Gastrocnemius medialis (tissue), 4 donors: ENCODE results near the gene FAM24A. TPM values are rescaled to one million over a fixed set of nuclear protein-coding genes. Genes with fewer than 3 reads are reported as not detected.

Source experiments
- ATAC-seq, 2 donors: fragments of 150-250 bp; one replicate each; pipeline ENCODE4 v1.9.1; 2016
- DNase-seq, 2 donors: peaks; one replicate each; pipeline ENCODE4 v3.0.0-alpha.2; 2019
- H3K27ac ChIP-seq, 4 donors: fragments of 200-600 bp; sonication (generic); 1 replicate in 1 of 4; 2 replicates in 3 of 4; pipeline ENCODE4 v1.5.1; 2016 to 2018; ENCODE audit warnings: mild to moderate bottlenecking in 2 of 4, moderate library complexity in 1 of 4
- H3K27me3 ChIP-seq, 3 donors: fragments of 200-600 bp; sonication (generic) in 2 of 3; 1 replicate in 1 of 3; 2 replicates in 2 of 3; pipeline versions ENCODE4 v1.5.1 to v1.6.0; 2016 to 2019; ENCODE audit warnings: mild to moderate bottlenecking in 1 of 3, moderate library complexity in 1 of 3
- H3K36me3 ChIP-seq, 2 donors: fragments of 200-600 bp; sonication (generic) in 1 of 2; one replicate each; pipeline ENCODE4 v1.5.1; 2017 to 2018
- H3K4me1 ChIP-seq, 2 donors: fragments of 200-600 bp; sonication (generic) in 1 of 2; one replicate each; pipeline ENCODE4 v1.5.1; 2016 to 2017; ENCODE audit warnings: mild to moderate bottlenecking in 2 of 2
- H3K4me3 ChIP-seq, 4 donors: fragments of 200-600 bp; sonication (generic) in 3 of 4; 1 replicate in 1 of 4; 2 replicates in 3 of 4; pipeline ENCODE4 v1.5.1; 2016 to 2019; ENCODE audit warnings: mild to moderate bottlenecking in 2 of 4
- H3K9me3 ChIP-seq, 3 donors: fragments of 200-600 bp; sonication (generic) in 2 of 3; 1 replicate in 1 of 3; 2 replicates in 2 of 3; pipeline ENCODE4 v1.5.1; 2016 to 2019
- POLR2A ChIP-seq, 2 donors: fragments of 450-650 bp; IDR thresholded peaks; one replicate each; pipeline ENCODE4 v1.6.1; 2017; ENCODE audit warnings: antibody characterized with exemption in 2 of 2, mild to moderate bottlenecking in 2 of 2, moderate library complexity in 2 of 2
- in situ Hi-C, 4 donors: fragments of 200-750 bp; cut with MboI; loops; one replicate each; pipeline versions ENCODE4 v1.15.0 to v1.8.0; 2017; ENCODE audit warnings: low sequenced_read_pairs in 4 of 4
- intact Hi-C: fragments of 100-400 bp; cut with DNase I; formaldehyde crosslinking; loops from one replicate; pipeline ENCODE4 v1.15.1; 2023; ENCODE audit warnings: low total_unique reads
- total RNA-seq, 4 donors: library from RNA; depleted of rRNA; stranded (reverse); fragments of >200 nt; gene quantifications; one replicate each; pipeline versions ENCODE4 v1.1.0 to v1.2.3, GENCODE V29; 2016
- TF ChIP-seq, protein P1 (sequence below), 5 experiments: fragments of 450-650 bp in 3 of 5; fragments of 200-600 bp in 2 of 5; sonication (generic) in 2 of 5; IDR thresholded peaks in 4 of 5; conservative IDR thresholded peaks in 1 of 5; 1 replicate in 4 of 5; 2 replicates in 1 of 5; pipeline ENCODE4 v1.5.1; 2016 to 2019; ENCODE audit warnings: antibody characterized with exemption in 5 of 5, mild to moderate bottlenecking in 3 of 5, moderate library complexity in 3 of 5

Gene FAM24A
- total RNA-seq, 4 donors from 2014 or later = not detected

DNA sequence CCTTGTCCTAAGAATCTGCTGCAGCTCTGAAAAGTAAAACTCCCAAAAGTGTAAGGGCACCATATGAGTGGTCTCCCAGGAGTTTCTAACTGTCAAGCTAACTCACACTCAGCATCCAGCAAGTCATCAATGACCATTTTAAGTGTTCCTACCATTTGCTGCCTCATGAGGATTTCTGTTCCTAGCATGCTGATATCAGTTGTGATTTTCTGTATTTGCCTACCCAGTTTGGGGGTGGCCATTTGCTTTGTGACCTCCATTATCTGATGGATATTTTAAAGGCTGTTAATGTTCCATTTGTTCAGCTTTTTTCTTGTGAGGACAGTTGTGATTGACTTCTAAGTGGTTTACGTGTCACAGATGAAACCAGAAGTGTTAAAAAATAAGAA, 33.9 kb upstream of the FAM24A start:
- intact Hi-C loops (no loop called here), in situ Hi-C loops (no loop called here)
- Histone ChIP-seq H3K9me3 (no peaks in the 10 kb centered on the region), H3K27ac (no peak overlapping the region), H3K36me3 (no peaks in the 10 kb centered on the region), H3K27me3 (peaks cover 0 to 5% (median 0%) of the 10 kb centered on the region in 3 donors), H3K4me3 (no peak overlapping the region), H3K4me1 (no peaks in the 10 kb centered on the region)
- TF ChIP-seq, protein P1, sequence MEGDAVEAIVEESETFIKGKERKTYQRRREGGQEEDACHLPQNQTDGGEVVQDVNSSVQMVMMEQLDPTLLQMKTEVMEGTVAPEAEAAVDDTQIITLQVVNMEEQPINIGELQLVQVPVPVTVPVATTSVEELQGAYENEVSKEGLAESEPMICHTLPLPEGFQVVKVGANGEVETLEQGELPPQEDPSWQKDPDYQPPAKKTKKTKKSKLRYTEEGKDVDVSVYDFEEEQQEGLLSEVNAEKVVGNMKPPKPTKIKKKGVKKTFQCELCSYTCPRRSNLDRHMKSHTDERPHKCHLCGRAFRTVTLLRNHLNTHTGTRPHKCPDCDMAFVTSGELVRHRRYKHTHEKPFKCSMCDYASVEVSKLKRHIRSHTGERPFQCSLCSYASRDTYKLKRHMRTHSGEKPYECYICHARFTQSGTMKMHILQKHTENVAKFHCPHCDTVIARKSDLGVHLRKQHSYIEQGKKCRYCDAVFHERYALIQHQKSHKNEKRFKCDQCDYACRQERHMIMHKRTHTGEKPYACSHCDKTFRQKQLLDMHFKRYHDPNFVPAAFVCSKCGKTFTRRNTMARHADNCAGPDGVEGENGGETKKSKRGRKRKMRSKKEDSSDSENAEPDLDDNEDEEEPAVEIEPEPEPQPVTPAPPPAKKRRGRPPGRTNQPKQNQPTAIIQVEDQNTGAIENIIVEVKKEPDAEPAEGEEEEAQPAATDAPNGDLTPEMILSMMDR (IDR thresholded peaks at IDR 0.05 in 4 of 5, conservative IDR thresholded peaks at IDR 0.05 in 1 of 5) = no peak
- ATAC-seq = no peak
- DNase-seq = no peak

GRCh38 chr10:122877264-122877663, 33.1 kb upstream of the FAM24A start:
- intact Hi-C loops = no loop called here
- Histone ChIP-seq H3K27ac (no peak overlapping the region), H3K9me3 (no peaks in the 10 kb centered on the region), H3K36me3 (no peaks in the 10 kb centered on the region), H3K4me1 (no peaks in the 10 kb centered on the region), H3K27me3 (peaks cover 0 to 5% (median 5%) of the 10 kb centered on the region in 3 donors), H3K4me3 (no peak overlapping the region)
- no peak for TF ChIP-seq POLR2A (IDR thresholded peaks at IDR 0.05)
- TF ChIP-seq, protein P1 (IDR thresholded peaks at IDR 0.05 in 4 of 5, conservative IDR thresholded peaks at IDR 0.05 in 1 of 5) = no peak
- in situ Hi-C loops = no loop called here
- DNase-seq (no peak), ATAC-seq (no peak)

DNA sequence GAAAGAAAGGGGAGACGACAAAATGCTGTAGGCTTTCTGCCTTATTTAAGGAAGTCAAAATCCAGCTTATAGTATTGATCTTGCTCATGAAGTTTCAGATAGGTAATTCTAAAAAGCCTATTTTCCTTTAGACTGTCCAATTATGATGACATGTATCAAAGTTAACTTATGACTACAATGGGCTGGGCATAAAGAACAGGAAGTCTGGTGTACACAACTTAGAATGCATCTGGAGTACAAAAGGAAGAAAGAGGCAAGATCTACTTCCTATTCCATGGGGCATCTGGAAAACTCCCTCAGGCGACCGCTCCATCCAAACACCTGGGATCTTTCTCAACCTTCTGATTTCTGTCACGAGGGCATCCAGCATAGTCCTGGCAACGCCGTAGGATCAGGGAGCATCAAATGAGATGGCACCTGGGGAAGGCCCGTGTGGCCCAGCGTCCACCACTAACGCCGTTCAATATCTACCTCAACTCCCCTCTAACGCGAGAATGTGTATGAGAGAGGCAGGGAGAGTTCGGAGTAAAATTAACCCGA, 31.5 kb upstream of the FAM24A start:
- no peaks in the 10 kb centered on the region for H3K36me3 ChIP-seq
- H3K4me3 ChIP-seq = peak overlapping the region; percentile 52 to 64 (median 62)
- H3K27ac ChIP-seq = peak overlapping the region in 2 of 4 donors; percentile 15 to 38
- no peak for DNase-seq
- intact Hi-C loops = no loop called here
- in situ Hi-C loops = no loop called here
- peaks cover 0 to 5% (median 5%) of the 10 kb centered on the region in 3 donors for H3K27me3 ChIP-seq
- ATAC-seq = no peak
- no peaks in the 10 kb centered on the region for H3K4me1 ChIP-seq
- TF ChIP-seq, protein P1 (IDR thresholded peaks at IDR 0.05 in 4 of 5, conservative IDR thresholded peaks at IDR 0.05 in 1 of 5) = no peak
- TF ChIP-seq POLR2A (IDR thresholded peaks at IDR 0.05) = no peak
- no peaks in the 10 kb centered on the region for H3K9me3 ChIP-seq

- peak; percentile 78 to 82 for DNase-seq
Observed at GRCh38 chr10:122879339-122880273, 30.8 kb upstream of the FAM24A start, which contains the start of gene FAM24B. Gene FAM24B, minus strand, starts transcription at chr10:122879581. Its CDS starts 29,066 bp downstream, at chr10:122850515.

More at GRCh38 chr10:122879339-122880273, 30.8 kb upstream of the FAM24A start, which contains the start of gene FAM24B:
- TF ChIP-seq, protein P1 (IDR thresholded peaks at IDR 0.05 in 4 of 5, conservative IDR thresholded peaks at IDR 0.05 in 1 of 5) = no peak
- TF ChIP-seq POLR2A (IDR thresholded peaks at IDR 0.05) = no peak
- no peaks in the 10 kb centered on the region for H3K4me1 ChIP-seq
- intact Hi-C loops (no loop called here), in situ Hi-C loops (no loop called here)
- no peaks in the 10 kb centered on the region for H3K36me3 ChIP-seq
- peaks cover 0 to 5% (median 5%) of the 10 kb centered on the region in 3 donors for H3K27me3 ChIP-seq
- peak; percentile 91 to 92 for ATAC-seq
- peak within 1 kb of the TSS; percentile 52 to 64 (median 62) for H3K4me3 ChIP-seq
- no peaks in the 10 kb centered on the region for H3K9me3 ChIP-seq
- peak within 1 kb of the TSS in 2 of 4 donors; percentile 15 to 38 for H3K27ac ChIP-seq
